ENCODE data around the gene CLDN17.

Gene CLDN17

DNA sequence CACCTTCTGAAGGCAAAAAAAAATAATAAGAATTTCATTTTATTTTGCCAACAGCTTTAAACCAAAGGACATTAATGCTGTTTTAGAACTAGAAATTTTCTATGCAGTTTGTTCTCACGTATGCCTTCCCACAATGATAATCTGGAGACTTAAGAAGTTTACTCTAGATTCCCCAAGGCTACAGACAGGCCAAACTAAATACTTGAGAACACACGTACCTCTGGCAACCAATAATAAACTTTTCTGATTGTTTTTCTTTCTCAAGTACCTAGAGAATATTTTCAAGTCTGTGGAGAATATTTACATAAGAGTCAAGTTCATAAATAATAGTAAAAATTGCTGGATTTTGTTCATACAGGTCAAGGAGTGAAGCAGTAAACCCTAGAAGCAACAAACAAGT is 33.4 kb upstream of the CLDN17 start:
- no peaks in the 10 kb centered on the region for H3K27me3 ChIP-seq (ENCODE audit: insufficient read depth, low read length, poor library complexity)
- no peak overlapping the region for H3K9ac ChIP-seq (ENCODE audit: low read depth, low read length)
- no peaks in the 10 kb centered on the region for H3K79me2 ChIP-seq (ENCODE audit: insufficient read depth, low read length)
- H2AFZ ChIP-seq (ENCODE audit: low read depth, low read length): no peak overlapping the region
- H3K4me1 ChIP-seq (ENCODE audit: insufficient read depth, low read length): no peaks in the 10 kb centered on the region
- no peak for TF ChIP-seq EZH2 (IDR thresholded peaks at IDR 0.05; ENCODE audit: borderline replicate concordance, low read depth, low read length, severe bottlenecking)
- TF ChIP-seq, protein P1, sequence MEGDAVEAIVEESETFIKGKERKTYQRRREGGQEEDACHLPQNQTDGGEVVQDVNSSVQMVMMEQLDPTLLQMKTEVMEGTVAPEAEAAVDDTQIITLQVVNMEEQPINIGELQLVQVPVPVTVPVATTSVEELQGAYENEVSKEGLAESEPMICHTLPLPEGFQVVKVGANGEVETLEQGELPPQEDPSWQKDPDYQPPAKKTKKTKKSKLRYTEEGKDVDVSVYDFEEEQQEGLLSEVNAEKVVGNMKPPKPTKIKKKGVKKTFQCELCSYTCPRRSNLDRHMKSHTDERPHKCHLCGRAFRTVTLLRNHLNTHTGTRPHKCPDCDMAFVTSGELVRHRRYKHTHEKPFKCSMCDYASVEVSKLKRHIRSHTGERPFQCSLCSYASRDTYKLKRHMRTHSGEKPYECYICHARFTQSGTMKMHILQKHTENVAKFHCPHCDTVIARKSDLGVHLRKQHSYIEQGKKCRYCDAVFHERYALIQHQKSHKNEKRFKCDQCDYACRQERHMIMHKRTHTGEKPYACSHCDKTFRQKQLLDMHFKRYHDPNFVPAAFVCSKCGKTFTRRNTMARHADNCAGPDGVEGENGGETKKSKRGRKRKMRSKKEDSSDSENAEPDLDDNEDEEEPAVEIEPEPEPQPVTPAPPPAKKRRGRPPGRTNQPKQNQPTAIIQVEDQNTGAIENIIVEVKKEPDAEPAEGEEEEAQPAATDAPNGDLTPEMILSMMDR (IDR thresholded peaks at IDR 0.05; ENCODE audit: borderline replicate concordance, extremely low read depth, low read length, poor library complexity, severe bottlenecking): no peak
- no peaks in the 10 kb centered on the region for H4K20me1 ChIP-seq (ENCODE audit: insufficient read depth, low read length)
- no peak overlapping the region for H3K27ac ChIP-seq (ENCODE audit: low read length)
- H3K9me3 ChIP-seq (ENCODE audit: insufficient read depth, low read length, severe bottlenecking): no peaks in the 10 kb centered on the region
- DNase-seq (no peak), ATAC-seq (ENCODE audit: insufficient read depth, low read depth) (no peak)
- no peaks in the 10 kb centered on the region for H3K36me3 ChIP-seq (ENCODE audit: insufficient read depth, low read length)
- H3K4me2 ChIP-seq (ENCODE audit: insufficient read depth, low read length): no peak overlapping the region
- no peak overlapping the region for H3K4me3 ChIP-seq (ENCODE audit: low read depth in 1 of 2, low read length in 2 of 2)

DNA sequence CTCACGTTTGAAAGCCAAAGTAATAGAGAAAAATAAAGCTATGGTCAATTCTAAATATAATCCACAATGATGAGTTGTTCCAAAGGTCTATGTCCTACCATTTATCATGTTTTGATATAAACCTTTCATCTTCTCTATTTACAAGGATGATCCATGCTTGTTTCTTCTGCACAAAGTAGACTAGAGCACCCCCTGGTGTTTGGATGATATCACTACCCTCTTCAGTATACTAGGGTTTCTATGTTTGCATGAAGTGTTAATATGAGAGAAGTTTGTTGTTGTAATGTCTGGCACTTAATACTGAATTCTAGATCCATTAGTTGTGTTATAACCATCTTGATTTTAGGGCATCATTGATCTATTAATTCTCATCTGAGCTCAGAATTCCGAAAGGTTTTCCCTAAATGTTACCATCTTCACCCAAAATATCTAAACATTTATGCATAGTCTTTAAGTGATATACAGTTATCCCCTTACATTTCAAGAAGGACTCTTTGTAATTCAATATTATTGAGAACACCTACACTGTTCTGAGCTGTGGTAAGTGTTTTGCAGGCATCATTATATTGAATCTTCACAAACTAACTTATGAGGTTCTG is 28.2 kb upstream of the CLDN17 start:
- no peaks in the 10 kb centered on the region for H3K36me3 ChIP-seq (ENCODE audit: insufficient read depth, low read length)
- H3K79me2 ChIP-seq (ENCODE audit: insufficient read depth, low read length): no peaks in the 10 kb centered on the region
- H3K4me3 ChIP-seq (ENCODE audit: low read depth in 1 of 2, low read length in 2 of 2): no peak overlapping the region
- H2AFZ ChIP-seq (ENCODE audit: low read depth, low read length): no peak overlapping the region
- H3K9ac ChIP-seq (ENCODE audit: low read depth, low read length): no peak overlapping the region
- H3K4me2 ChIP-seq (ENCODE audit: insufficient read depth, low read length): no peak overlapping the region
- ATAC-seq (ENCODE audit: insufficient read depth, low read depth): peak; percentile 69; the same call in 2 of the 3 replicates
- DNase-seq: peak; percentile 10
- H3K9me3 ChIP-seq (ENCODE audit: insufficient read depth, low read length, severe bottlenecking): no peaks in the 10 kb centered on the region
- H3K27me3 ChIP-seq (ENCODE audit: insufficient read depth, low read length, poor library complexity): no peaks in the 10 kb centered on the region
- H4K20me1 ChIP-seq (ENCODE audit: insufficient read depth, low read length): no peaks in the 10 kb centered on the region
- H3K27ac ChIP-seq (ENCODE audit: low read length): no peak overlapping the region
- TF ChIP-seq, protein P1 (IDR thresholded peaks at IDR 0.05; ENCODE audit: borderline replicate concordance, extremely low read depth, low read length, poor library complexity, severe bottlenecking): peak; percentile 75
- TF ChIP-seq EZH2 (IDR thresholded peaks at IDR 0.05; ENCODE audit: borderline replicate concordance, low read depth, low read length, severe bottlenecking): no peak
- H3K4me1 ChIP-seq (ENCODE audit: insufficient read depth, low read length): no peaks in the 10 kb centered on the region

DNA sequence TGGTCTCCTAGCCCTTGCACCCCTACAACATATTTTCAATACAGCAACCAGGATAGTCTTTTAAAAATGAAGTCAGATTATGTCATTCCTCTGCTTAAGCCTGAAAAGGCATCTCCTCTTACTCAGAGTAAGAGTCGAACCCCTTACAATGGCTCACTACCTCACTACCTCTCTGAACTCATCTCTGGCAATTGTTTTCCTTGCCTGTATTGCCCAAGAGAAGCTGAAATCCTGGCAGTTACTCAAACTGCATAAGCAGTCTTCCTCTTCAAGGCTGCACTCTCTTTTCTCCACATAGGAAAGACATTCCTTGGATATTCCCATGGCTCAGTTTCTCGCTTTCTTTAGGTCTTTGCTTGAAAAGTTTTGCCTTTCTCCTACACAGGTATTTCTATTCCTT is 26.6 kb upstream of the CLDN17 start:
- peaks cover 3% of the 10 kb centered on the region for H3K27me3 ChIP-seq (ENCODE audit: insufficient read depth, low read length, poor library complexity)
- H2AFZ ChIP-seq (ENCODE audit: low read depth, low read length): no peak overlapping the region
- no peak for DNase-seq

More for the DNA sequence above, 26.6 kb upstream of the CLDN17 start:
- TF ChIP-seq EZH2 (IDR thresholded peaks at IDR 0.05; ENCODE audit: borderline replicate concordance, low read depth, low read length, severe bottlenecking): no peak
- TF ChIP-seq, protein P1 (IDR thresholded peaks at IDR 0.05; ENCODE audit: borderline replicate concordance, extremely low read depth, low read length, poor library complexity, severe bottlenecking): no peak
- Histone ChIP-seq H3K9ac (ENCODE audit: low read depth, low read length) (no peak overlapping the region), H3K4me1 (ENCODE audit: insufficient read depth, low read length) (no peaks in the 10 kb centered on the region), H4K20me1 (ENCODE audit: insufficient read depth, low read length) (no peaks in the 10 kb centered on the region), H3K27ac (ENCODE audit: low read length) (no peak overlapping the region), H3K36me3 (ENCODE audit: insufficient read depth, low read length) (no peaks in the 10 kb centered on the region), H3K9me3 (ENCODE audit: insufficient read depth, low read length, severe bottlenecking) (no peaks in the 10 kb centered on the region), H3K4me3 (ENCODE audit: low read depth in 1 of 2, low read length in 2 of 2) (no peak overlapping the region), H3K79me2 (ENCODE audit: insufficient read depth, low read length) (no peaks in the 10 kb centered on the region), H3K4me2 (ENCODE audit: insufficient read depth, low read length) (no peak overlapping the region)
- no peak for ATAC-seq (ENCODE audit: insufficient read depth, low read depth)
